NCI-H2171 treated with DMSO at 0.1 percent for 48 hours (cell line): Measurements from ENCODE around the gene FAAP20.

Source experiments
- DNase-seq: peaks from one replicate; lab custom pipeline; 2025; lab: John Stamatoyannopoulos, UW

FAAP20 gene

GRCh38 chr1:2229911-2230731 lies 35.5 kb upstream of the FAAP20 start:
- DNase-seq = no peak

- DNase-seq = peak; percentile 57
Measured at GRCh38 chr1:2229037-2229864, 34.7 kb upstream of the FAAP20 start.

GRCh38 chr1:2228694-2229036 lies 34.1 kb upstream of the FAAP20 start:
- no peak for DNase-seq

- DNase-seq = no peak
Measured at GRCh38 chr1:2228157-2228594, 33.6 kb upstream of the FAAP20 start, which contains the start of gene SKI. SKI (plus strand) TSS chr1:2228319; CDS start chr1:2228767, 448 bp downstream.

GRCh38 chr1:2227346-2228156 lies 33.0 kb upstream of the FAAP20 start:
- peak; percentile 93 for DNase-seq

- DNase-seq = no peak
Measured at GRCh38 chr1:2226525-2227345, 32.2 kb upstream of the FAAP20 start.

GRCh38 chr1:2224631-2225428 lies 30.3 kb upstream of the FAAP20 start:
- no peak for DNase-seq

- DNase-seq = no peak
Measured at GRCh38 chr1:2224170-2224584, 29.6 kb upstream of the FAAP20 start.

GRCh38 chr1:2221271-2221670 lies 26.7 kb upstream of the FAAP20 start:
- DNase-seq = no peak

- no peak for DNase-seq
Measured at GRCh38 chr1:2216767-2217058, 22.1 kb upstream of the FAAP20 start.

- no peak for DNase-seq
Measured at GRCh38 chr1:2215909-2216766, 21.6 kb upstream of the FAAP20 start.

GRCh38 chr1:2215329-2215728 lies 20.8 kb upstream of the FAAP20 start:
- DNase-seq = no peak

GRCh38 chr1:2214541-2215241 lies 20.1 kb upstream of the FAAP20 start:
- DNase-seq = no peak

GRCh38 chr1:2213576-2214505 lies 19.3 kb upstream of the FAAP20 start:
- no peak for DNase-seq

GRCh38 chr1:2212532-2213491 lies 18.2 kb upstream of the FAAP20 start:
- peak; percentile 82 for DNase-seq

GRCh38 chr1:2212274-2212531 lies 17.6 kb upstream of the FAAP20 start:
- no peak for DNase-seq

- DNase-seq = no peak
Measured at GRCh38 chr1:2210786-2211185, 16.2 kb upstream of the FAAP20 start.
